Keratinocyte (primary cell): ENCODE data around the gene PSMD8. TPM values are rescaled to one million over a fixed set of nuclear protein-coding genes. Genes with fewer than 3 reads are reported as not detected.
"Not testable (repeated sequence)": the region's sequence is repeated elsewhere in the genome, so short reads cannot be mapped to it uniquely, and the experiment has no call there.

Experiments
- DNase-seq: peaks from one replicate; pipeline ENCODE4 v3.0.0-alpha.2; 2011; ENCODE audit warnings: low read depth, missing footprints, low spot score
- FAIRE-seq: peaks from 2 replicates; lab custom pipeline; 2011; peaks lifted over from hg19 to GRCh38; lab: Jason Lieb, UNC
- H2AFZ ChIP-seq: 2 replicates; pipeline ENCODE4 v1.6.0; 2012; ENCODE audit warnings: low read length, control low read depth, inconsistent platforms; ENCODE audit not compliant: control insufficient read depth
- H3K27ac ChIP-seq: 2 replicates; pipeline ENCODE4 v1.5.1; 2011; ENCODE audit warnings: low read length; ENCODE audit not compliant: control insufficient read depth, insufficient read depth
- H3K27me3 ChIP-seq: 3 replicates; pipeline ENCODE4 v1.6.0; 2011; ENCODE audit warnings: low read length; ENCODE audit not compliant: control insufficient read depth, insufficient read depth; ENCODE audit errors: extremely low read depth
- H3K36me3 ChIP-seq, 2 experiments: 2 replicates in 1 of 2; 3 replicates in 1 of 2; pipeline ENCODE4 v1.5.1; 2011; ENCODE audit warnings: low read length in 2 of 2, mild to moderate bottlenecking in 1 of 2; ENCODE audit not compliant: control insufficient read depth in 2 of 2, insufficient read depth in 2 of 2; ENCODE audit errors: extremely low read depth in 1 of 2
- H3K4me1 ChIP-seq: 3 replicates; pipeline ENCODE4 v1.5.1; 2011; ENCODE audit warnings: low read length; ENCODE audit not compliant: control insufficient read depth, insufficient read depth; ENCODE audit errors: extremely low read depth
- H3K4me2 ChIP-seq: 3 replicates; pipeline ENCODE4 v1.6.0; 2011; ENCODE audit warnings: low read depth, low read length; ENCODE audit not compliant: control insufficient read depth, insufficient read depth; ENCODE audit errors: extremely low read depth
- H3K4me3 ChIP-seq, 3 experiments: fragments of 200-600 bp in 1 of 3; sonication (generic) in 1 of 3; 2 replicates in 2 of 3; 3 replicates in 1 of 3; pipeline ENCODE4 v1.5.1; 2011 to 2016; ENCODE audit warnings: low read length in 3 of 3, mild to moderate bottlenecking in 3 of 3, control low read depth in 2 of 3, inconsistent platforms in 1 of 3, low read depth in 1 of 3, mixed read lengths in 1 of 3, mixed run types in 1 of 3, moderate library complexity in 1 of 3; ENCODE audit not compliant: control insufficient read depth in 2 of 3, insufficient read depth in 2 of 3; ENCODE audit errors: extremely low read depth in 1 of 3
- H3K79me2 ChIP-seq: 2 replicates; pipeline ENCODE4 v1.6.0; 2012; ENCODE audit warnings: low read length; ENCODE audit not compliant: control insufficient read depth, insufficient read depth
- H3K9ac ChIP-seq: 3 replicates; pipeline ENCODE4 v1.6.0; 2011; ENCODE audit warnings: low read length; ENCODE audit not compliant: control insufficient read depth, insufficient read depth; ENCODE audit errors: extremely low read depth
- H3K9me1 ChIP-seq: 3 replicates; pipeline ENCODE4 v1.6.0; 2011; ENCODE audit warnings: low read length; ENCODE audit not compliant: control insufficient read depth, insufficient read depth; ENCODE audit errors: extremely low read depth
- H3K9me3 ChIP-seq: 2 replicates; pipeline ENCODE4 v1.5.1; 2012; ENCODE audit warnings: low read depth, low read length; ENCODE audit not compliant: control insufficient read depth
- H4K20me1 ChIP-seq: 3 replicates; pipeline ENCODE4 v1.6.0; 2011; ENCODE audit warnings: low read length; ENCODE audit not compliant: control insufficient read depth, insufficient read depth; ENCODE audit errors: extremely low read depth
- CTCF ChIP-seq, 3 experiments: IDR thresholded peaks in 1 of 3; conservative IDR thresholded peaks in 1 of 3; optimal IDR thresholded peaks in 1 of 3; 2 replicates in 2 of 3; 3 replicates in 1 of 3; pipeline versions ENCODE3 to v1.5.1; 2011; ENCODE audit warnings: low read length in 3 of 3, mild to moderate bottlenecking in 3 of 3, moderate library complexity in 2 of 3, control low read depth in 1 of 3, inconsistent platforms in 1 of 3; ENCODE audit not compliant: insufficient read depth in 2 of 3; ENCODE audit errors: extremely low read depth in 1 of 3
- EZH2 ChIP-seq: IDR thresholded peaks from one replicate; pipeline ENCODE4 v1.6.1; 2012; ENCODE audit warnings: inconsistent platforms, mild to moderate bottlenecking, low read length, moderate library complexity
- dilution Hi-C: fragments of 300-500 bp; cut with MboI; formaldehyde crosslinking; loops from one replicate; pipeline ENCODE4 v1.7.0; 2020; ENCODE audit warnings: low sequenced_read_pairs; ENCODE audit not compliant: extremely low pct_ligation_motif_present
- polyA plus RNA-seq, 5 experiments: library from polyadenylated mRNA; depleted of rRNA in 3 of 5; stranded (reverse) in 3 of 5; stranded (forward) in 1 of 5; unstranded in 1 of 5; fragments of >200 nt; gene quantifications; 1 replicate in 1 of 5; 2 replicates in 3 of 5; 3 replicates in 1 of 5; pipeline versions ENCODE4 v1.2.1 to v1.2.3, GENCODE V29; 2011 to 2012; ENCODE audit warnings: missing spikeins in 2 of 5, low read depth in 1 of 5, low replicate concordance in 1 of 5

Gene PSMD8
- polyA plus RNA-seq, 1 donor (not counting 4 experiments of a cell fraction or from before 2014, with no cell fraction given), result 346 TPM

- no peak overlapping the region for H3K27ac ChIP-seq
- no peaks in the 10 kb centered on the region for H3K79me2 ChIP-seq
- H3K9me3 ChIP-seq, result no peaks in the 10 kb centered on the region
- H3K9ac ChIP-seq, result no peak overlapping the region
- no peak overlapping the region for H2AFZ ChIP-seq
- DNase-seq (no peak), FAIRE-seq (no peak)
- H3K36me3 ChIP-seq, result no peaks in the 10 kb centered on the region
- H3K4me1 ChIP-seq, result no peaks in the 10 kb centered on the region
- peaks cover 5% of the 10 kb centered on the region for H3K27me3 ChIP-seq
- dilution Hi-C loops, result no loop called here
- no peaks in the 10 kb centered on the region for H3K9me1 ChIP-seq
- no peak overlapping the region for H3K4me2 ChIP-seq
- TF ChIP-seq EZH2, result no peak
- TF ChIP-seq CTCF (optimal IDR thresholded peaks at IDR 0.05 in 1 of 3, IDR thresholded peaks at IDR 0.05 in 1 of 3, conservative IDR thresholded peaks at IDR 0.05 in 1 of 3; ENCODE audit: extremely low read depth in 1 of 3, insufficient read depth in 2 of 3, low read length in 3 of 3), result no peak
- H3K4me3 ChIP-seq, result no peak overlapping the region
- H4K20me1 ChIP-seq, result no peaks in the 10 kb centered on the region
Observed at GRCh38 chr19:38425222-38425809, 50.9 kb downstream of the PSMD8 start.

GRCh38 chr19:38425810-38426466 lies 51.6 kb downstream of the PSMD8 start, which contains the start of gene RASGRP4:
RASGRP4 (minus strand) TSS chr19:38426219; CDS start chr19:38426091, 128 bp downstream.
- dilution Hi-C loops, result no loop called here
- H4K20me1 ChIP-seq, result no peaks in the 10 kb centered on the region
- H3K4me2 ChIP-seq, result no peak within 1 kb of the TSS
- DNase-seq, result no peak
- peaks cover 5% of the 10 kb centered on the region for H3K27me3 ChIP-seq
- H3K36me3 ChIP-seq, result no peaks in the 10 kb centered on the region
- H3K79me2 ChIP-seq, result no peaks in the 10 kb centered on the region
- no peaks in the 10 kb centered on the region for H3K9me1 ChIP-seq
- H3K4me1 ChIP-seq, result no peaks in the 10 kb centered on the region
- no peaks in the 10 kb centered on the region for H3K9me3 ChIP-seq
- no peak within 1 kb of the TSS for H3K4me3 ChIP-seq
- no peak within 1 kb of the TSS for H2AFZ ChIP-seq
- H3K9ac ChIP-seq, result no peak within 1 kb of the TSS
- FAIRE-seq, result no peak
- TF ChIP-seq EZH2, result no peak
- no peak for TF ChIP-seq CTCF (optimal IDR thresholded peaks at IDR 0.05 in 1 of 3, IDR thresholded peaks at IDR 0.05 in 1 of 3, conservative IDR thresholded peaks at IDR 0.05 in 1 of 3; ENCODE audit: extremely low read depth in 1 of 3, insufficient read depth in 2 of 3, low read length in 3 of 3)
- no peak within 1 kb of the TSS for H3K27ac ChIP-seq

GRCh38 chr19:38427035-38427677 lies 52.8 kb downstream of the PSMD8 start:
- FAIRE-seq, dilution Hi-C loops: not testable (repeated sequence)

More at GRCh38 chr19:38427035-38427677, 52.8 kb downstream of the PSMD8 start:
- H3K9me1 ChIP-seq, H3K9ac ChIP-seq, H3K36me3 ChIP-seq, H3K4me3 ChIP-seq, H3K79me2 ChIP-seq, H3K27ac ChIP-seq, H2AFZ ChIP-seq, DNase-seq, H4K20me1 ChIP-seq, H3K27me3 ChIP-seq, H3K4me1 ChIP-seq, H3K9me3 ChIP-seq, H3K4me2 ChIP-seq: not testable (repeated sequence)
